ENCODE measurements around the gene PLD2.
"Not testable (repeated sequence)": the region's sequence is repeated elsewhere in the genome, so short reads cannot be mapped to it uniquely, and the experiment has no call there.

The PLD2 gene

DNA sequence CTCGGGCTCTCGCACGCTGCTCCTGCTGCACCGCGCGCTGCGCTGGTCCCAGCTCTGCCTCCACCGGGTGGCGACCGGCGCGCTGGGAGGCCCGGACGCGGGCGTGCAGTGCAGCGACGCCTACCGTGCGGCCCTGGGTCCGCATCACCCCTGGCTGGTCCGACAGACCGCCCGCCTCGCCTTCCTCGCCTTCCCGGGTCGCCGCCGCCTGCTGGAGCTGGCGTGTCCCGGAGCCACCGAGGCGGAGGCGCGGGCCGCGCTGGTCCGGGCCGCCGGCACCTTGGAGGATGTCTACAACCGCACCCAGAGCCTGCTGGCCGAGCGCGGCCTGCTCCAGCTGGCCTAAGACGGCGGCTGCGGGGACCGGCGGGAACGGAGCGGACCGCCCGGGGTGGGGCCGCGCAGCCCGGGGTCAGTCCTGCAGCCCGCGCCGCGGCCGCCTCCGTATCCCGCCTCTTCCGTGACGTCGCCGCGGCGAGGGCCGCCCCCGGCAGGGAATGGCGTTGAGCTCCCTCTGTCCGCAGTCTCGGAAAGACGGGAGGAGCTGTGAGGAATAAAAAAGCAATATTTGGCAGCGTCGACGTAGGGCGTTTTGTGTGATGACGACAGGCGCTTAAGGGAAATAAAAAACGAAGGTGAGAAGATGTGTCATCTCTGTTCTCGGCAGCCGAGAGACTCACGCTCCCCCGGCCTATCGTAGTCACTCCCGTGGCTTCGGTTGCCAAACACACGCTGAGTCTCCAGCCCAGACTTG, 16.8 kb upstream of the PLD2 start:
- peak; percentile 58 for DNase-seq

DNA sequence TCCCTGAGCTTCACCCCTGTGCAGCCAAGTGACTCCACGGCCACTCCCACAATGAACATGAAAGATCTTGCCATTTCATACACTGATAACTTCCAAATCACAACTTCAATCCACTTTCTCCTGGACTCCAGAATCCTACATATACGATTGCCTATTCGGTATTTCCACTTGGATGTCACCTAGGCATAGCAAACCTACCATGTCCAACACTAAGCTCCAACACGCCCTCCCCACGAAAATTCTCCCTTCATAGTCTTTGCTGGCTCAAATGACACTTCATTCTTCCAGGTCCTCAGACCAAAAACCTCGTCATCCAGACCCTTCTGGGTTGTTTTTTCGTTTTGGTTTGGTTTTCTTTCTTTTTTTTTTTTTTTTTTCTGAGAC, 16.3 kb upstream of the PLD2 start:
- DNase-seq, result no peak

DNA sequence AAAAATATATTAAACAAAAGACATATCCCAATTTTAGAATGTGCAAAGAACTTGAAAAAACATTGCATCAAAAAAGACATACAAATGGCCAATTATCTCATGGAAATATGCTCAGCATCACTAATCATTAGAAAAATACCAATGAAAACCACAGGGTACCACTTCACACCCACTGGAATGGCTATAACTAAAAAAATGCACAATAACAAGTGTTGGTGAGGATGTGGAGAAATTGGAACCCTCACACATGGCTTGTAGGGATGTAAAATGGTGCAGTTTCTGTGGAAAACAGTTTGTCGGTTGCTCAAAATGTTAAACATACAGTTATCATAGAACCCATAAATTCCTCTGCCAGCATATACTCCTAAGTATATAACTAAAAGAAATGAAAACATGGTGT, 11.8 kb upstream of the PLD2 start:
- DNase-seq, result no peak

DNA sequence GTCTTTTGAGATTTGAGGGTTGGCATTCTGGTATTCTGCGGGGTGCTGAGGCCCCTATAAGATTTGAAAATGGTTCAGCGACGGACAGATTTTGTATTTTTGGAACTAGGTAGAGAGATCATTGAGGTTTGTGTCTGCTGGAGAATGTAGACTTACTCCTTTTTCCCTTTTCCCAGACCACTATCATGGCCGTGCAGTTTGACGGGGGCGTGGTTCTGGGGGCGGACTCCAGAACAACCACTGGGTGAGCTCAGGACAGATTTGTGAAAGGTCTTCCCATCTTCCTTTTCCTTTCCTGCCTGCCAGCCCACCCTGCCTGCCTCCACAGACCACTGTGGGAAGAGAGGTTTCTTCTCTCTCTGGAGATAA, 10.4 kb upstream of the PLD2 start:
- no peak for DNase-seq

DNA sequence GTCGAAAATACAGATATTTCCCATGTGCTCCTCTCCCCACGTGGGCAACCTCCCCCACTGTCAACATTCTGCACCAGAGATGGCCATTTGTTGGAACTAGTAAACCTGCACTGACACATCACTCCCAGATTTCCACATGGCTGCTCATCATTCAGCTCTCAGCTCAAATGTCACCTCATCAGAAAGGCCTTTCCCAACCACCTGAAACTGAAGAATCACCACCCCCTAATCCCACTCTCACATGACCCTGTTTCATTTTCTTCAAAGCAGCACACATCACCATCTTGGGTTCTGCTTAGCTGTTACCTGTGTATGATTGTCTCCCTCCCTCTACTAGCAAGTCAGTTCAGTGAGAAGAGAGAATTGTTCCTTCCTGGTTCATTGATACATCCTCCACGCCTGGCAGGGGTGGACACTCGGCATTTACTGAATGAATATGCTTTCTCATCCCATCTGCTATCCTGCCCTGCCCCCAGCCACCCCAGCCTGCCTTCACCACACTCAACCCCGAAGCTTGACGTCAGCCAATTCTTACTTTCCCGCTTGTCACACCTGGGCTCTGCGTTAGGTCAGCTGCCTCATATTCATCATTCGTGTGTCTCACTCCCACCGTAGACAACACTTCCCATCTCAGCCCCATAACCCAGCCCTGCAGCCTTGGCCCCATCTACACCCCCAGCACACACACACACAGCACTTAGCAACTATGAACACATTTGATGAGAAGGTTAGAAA, 6.3 kb upstream of the PLD2 start:
- no peak for DNase-seq

DNA sequence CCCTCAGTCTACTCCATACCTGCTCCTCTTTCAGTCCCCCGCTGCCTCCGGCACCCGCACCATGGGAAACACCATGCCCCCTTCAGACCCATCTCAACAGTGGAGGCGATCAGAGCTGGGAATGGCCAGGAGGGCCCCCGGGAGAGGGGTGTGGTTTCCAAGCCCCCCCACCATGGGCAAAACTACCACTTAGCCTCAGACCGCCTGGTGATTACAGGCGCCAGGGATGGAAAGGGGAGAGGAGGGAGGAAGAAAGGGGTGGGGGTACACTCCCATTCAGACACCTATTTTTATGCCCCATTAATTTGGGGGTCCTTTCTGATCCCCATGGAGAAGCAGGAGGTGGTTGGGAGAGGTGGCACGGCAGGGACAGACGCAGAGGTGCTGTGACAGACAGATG, 4.7 kb upstream of the PLD2 start, which contains the start of gene C17orf114:
Gene C17orf114, minus strand, starts transcription at position 101 of the 400 bp plus-strand sequence.
- no peak for DNase-seq

DNA sequence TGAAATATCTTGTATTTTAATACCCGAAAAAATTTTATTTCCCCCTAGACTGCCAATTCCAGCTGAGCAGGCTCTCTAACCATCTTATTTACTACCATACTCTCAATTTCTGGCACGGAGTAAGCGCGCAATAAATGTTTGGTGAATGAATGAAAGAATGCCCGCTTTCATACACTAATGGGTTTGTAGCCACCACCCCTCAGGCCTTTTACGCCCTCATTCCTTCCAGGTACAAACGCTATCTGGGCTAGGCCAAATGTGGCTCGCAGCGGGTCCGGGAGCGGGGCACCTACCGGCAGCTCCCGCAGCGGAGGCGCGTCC, 536 bp upstream of the PLD2 start:
- no peak for DNase-seq

DNA sequence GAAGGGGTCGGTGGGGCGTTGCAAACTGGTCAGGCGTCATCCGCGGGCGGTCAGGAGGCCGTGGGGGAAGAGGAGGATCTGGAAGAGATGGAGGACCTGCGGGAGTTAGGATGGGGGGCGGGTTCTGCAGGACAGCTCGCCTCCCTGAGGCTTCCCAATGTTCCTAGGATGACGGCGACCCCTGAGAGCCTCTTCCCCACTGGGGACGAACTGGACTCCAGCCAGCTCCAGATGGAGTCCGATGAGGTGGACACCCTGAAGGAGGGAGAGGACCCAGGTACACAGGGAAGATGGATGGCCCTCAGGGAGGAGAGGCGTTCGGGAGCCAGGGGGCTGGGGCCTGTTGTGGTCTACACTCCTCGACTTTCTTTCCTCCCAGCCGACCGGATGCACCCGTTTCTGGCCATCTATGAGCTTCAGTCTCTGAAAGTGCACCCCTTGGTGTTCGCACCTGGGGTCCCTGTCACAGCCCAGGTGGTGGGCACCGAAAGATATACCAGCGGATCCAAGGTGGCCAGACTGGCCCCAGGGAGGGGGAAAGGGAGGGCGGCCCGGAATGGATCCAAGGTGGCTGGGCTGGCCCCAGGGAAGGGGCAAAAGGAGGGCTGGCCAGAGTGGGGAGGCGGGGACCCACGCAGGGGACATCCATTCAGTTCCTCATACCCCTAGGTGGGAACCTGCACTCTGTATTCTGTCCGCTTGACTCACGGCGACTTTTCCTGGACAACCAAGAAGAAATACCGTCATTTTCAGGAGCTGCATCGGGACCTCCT, 839 bp downstream of the PLD2 start:
- DNase-seq, result no peak

DNA sequence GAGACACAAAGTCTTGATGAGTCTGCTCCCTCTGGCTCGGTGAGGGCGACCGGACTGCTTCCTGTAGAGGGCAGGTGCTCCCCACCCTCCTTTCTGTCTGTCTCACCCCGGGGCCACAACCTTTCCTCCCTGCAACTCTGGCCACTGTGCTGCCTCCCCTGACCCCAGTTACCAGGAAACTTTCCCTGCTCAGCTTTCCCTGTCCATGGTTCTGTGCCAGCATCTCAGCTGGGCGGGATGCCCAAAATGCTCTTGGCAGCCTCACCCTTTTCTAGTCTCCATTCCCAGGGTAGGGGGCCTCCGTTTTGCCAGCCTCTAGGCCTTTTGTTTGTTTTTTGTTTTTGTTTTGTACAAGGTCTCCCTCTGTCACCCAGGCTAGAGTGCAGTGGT, 1.4 kb downstream of the PLD2 start:
- no peak for DNase-seq

DNA sequence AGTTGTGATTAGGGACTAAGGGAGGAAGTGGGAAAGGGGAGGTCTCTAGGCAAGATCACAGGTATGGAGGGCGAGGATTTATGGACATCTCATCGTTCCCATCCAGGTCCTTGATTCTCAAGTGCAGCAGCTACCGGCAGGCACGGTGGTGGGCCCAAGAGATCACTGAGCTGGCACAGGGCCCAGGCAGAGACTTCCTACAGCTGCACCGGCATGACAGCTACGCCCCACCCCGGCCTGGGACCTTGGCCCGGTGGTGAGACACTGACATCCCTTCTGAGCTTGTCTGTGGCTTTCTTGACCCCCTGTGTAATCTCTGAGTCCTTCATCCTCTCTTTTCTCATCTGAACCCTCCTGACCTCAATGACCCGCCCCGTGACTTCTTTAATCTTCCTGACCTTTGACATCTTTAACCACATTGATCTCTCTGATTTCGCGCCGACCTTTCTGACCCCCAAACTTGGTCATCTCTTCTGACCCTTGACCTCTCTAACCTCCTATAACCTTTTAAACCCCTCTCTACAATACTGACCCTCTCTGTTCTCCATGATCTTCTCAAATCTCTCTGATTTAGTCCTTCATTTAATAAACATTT, 3.8 kb downstream of the PLD2 start:
- no peak for DNase-seq

DNA sequence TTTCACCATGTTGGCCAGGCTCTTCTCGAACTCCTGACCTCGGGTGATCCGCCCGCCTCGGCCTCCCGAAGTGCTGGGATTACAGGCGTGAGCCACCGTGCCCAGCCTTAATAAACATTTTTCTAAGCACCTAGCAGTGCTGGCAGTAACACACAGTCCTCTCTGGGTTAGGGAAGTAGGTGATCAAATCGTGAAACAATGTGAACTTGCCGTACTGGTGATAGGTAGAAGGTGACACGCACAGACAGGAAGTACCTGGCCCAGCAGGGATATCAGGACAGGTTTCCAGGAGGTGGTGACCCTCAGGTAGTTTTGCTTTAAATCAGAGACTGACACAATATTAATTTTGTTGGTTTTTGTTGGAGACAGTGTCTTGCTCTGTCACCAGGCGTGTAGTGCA, 4.5 kb downstream of the PLD2 start:
- DNase-seq, result no peak

DNA sequence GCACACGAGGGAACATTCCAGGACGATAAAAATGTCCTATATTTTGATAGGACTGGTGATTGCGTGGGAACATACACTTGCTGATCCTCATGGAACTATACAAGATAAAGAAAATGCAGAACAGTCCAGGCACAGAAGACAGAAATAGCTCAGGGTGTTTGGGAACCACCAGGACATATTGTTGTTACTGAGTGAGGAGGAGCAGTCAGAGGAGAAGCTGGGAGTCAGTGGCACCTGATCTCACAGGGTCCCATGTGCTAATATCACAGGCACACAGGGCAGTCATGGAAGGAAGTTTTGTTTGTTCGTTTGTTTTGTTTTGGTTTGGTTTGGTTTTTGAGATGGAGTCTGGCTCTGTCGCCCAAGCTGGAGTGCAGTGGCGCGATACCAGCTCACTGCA, 5.7 kb downstream of the PLD2 start:
- no peak for DNase-seq

DNA sequence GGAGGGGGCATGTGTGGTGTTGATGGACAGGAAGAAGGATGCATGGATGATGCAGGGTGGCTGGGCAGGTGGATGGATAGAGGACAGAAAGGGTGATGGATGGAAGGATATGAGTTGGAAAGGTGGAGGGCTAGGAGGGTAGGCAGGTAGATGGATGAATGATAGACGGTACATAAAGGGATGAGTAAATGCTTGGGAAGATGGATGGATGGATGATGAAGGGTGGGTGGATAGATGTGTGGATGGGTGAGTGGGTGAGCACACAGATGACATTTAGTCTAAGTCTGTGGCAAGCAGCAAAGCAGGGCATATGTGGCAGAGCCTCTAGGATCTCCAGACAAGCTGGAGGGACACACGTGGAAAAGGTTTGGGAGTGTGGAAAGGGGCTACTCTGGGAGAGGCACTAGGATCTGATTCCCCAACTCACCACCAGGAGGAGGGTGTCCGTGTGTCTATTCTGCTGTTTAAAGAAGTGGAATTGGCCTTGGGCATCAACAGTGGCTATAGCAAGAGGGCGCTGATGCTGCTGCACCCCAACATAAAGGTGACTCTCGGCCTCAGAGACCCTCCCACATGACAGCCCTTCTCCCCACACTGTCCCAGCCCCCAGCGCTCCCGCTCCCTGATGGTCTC, 8.2 kb downstream of the PLD2 start:
- DNase-seq, result no peak

DNA sequence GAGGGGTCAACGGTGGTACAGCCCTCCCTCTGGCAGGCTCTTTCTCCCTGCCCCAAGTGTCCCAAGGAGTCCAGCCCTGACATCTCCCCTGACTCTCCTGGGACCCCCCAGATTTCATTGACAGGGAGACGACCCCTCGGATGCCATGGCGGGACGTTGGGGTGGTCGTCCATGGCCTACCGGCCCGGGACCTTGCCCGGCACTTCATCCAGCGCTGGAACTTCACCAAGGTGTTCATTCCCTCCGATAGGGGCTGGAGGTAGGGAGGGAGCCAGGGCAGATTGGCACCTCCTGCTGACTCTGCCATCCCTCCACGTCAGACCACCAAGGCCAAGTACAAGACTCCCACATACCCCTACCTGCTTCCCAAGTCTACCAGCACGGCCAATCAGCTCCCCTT, 9.9 kb downstream of the PLD2 start:
- no peak for DNase-seq

DNA sequence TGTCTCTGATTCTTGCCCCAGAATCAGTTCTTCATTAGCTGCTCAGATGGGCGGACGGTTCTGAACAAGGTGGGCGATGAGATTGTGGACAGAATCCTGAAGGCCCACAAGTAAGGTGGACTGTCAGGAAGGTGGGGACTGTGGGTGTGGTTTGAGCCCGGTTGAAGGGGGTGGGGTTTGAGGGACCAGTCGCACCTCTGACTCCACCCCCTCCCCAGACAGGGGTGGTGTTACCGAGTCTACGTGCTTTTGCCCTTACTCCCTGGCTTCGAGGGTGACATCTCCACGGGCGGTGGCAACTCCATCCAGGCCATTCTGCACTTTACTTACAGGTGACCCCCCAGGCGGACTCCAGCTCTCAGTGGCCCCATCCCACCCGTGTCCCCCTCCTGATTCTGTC, 11.3 kb downstream of the PLD2 start:
- DNase-seq, result no peak

DNA sequence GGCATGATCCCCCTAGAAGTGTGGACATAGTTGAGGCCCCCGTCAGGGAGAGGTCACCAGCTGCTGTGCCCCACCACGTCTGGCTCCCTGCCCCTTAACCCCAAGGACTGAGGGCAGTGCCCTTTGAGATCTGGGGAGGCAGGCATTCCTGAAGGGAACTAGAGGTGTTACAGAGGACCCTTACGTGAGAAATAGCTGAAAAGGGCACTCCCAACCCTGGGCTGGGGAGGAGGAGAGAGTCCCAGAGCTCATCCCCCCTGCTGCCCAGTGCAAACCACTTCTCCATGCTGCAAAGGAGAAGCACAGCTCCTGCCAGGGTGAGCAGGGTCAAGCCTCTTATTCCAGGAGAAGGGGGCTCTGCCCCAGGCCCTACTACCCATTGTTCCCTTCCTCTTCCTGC, 15.9 kb downstream of the PLD2 start:
- DNase-seq, result no peak

DNA sequence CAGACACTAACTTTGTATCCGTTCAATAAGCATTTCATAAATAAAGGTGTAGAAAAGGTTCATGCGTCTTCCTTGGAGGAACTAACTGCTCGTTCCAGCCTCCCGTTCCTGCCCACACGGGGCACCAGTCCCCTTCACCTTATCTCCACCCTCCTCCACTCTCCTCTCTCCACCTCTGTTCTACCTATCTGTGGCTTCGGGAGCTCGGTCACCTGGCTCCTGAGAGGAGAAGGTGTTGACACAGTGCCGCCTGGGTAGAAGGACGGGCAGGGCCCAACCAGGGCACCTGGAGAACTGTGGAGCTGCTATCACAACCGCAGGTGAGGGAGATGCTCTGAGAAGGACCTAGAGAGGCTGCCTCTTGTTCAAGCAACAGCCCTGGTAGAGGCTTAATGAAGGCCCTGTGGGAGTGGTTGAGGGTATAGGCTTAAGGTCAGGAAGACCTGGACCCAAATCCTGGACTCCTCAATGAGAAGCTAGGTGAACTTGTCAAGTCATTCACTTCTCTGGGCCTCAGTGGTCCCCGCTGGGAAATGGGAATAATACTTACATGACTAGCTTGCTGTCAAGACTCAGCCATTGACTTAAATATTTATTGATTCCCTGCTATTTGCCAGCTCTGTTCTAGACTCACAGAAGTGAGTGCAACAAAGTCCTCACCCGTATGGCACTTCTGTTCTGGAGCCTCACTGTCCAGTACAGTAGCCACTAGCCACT, 16.6 kb downstream of the PLD2 start:
- DNase-seq, result no peak

DNA sequence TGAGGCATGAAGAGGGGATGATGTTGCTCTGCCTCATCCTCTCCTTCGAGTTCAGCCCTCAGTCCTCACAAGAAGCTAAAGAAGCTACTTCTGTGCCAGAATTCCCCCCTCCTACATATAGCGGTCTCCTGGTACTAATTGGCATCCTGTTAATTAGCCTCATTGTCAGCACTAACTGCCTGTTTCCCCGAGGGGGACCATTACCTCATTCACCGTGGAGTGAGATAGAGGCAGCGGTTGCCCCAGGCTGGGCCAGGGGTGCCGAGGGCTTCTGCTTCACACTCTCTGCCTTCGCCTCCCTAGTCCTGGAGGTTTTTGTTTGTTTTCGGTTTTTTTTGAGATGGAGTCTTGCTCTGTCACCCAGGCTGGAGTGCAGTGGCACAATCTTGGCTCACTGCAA, 20.4 kb downstream of the PLD2 start:
- no peak for DNase-seq

DNA sequence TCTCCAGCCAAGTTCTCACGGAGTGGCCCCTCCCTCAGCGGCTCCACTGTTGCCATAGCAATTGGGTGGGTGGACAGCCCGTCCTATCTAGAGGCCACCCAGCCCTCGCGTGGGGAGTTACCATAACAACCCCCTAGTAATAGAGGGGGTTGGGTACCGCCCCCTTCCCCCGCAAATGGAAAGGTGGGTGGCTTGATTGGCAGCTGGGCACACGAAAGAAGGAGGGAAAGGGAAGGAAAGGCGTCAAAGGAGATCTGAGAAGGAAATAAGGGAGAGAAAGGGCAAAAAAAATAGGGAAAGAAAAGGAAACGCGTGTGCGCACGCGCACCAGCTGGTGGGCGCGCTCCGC, 25.9 kb downstream of the PLD2 start:
- DNase-seq, result not testable (repeated sequence)

DNA sequence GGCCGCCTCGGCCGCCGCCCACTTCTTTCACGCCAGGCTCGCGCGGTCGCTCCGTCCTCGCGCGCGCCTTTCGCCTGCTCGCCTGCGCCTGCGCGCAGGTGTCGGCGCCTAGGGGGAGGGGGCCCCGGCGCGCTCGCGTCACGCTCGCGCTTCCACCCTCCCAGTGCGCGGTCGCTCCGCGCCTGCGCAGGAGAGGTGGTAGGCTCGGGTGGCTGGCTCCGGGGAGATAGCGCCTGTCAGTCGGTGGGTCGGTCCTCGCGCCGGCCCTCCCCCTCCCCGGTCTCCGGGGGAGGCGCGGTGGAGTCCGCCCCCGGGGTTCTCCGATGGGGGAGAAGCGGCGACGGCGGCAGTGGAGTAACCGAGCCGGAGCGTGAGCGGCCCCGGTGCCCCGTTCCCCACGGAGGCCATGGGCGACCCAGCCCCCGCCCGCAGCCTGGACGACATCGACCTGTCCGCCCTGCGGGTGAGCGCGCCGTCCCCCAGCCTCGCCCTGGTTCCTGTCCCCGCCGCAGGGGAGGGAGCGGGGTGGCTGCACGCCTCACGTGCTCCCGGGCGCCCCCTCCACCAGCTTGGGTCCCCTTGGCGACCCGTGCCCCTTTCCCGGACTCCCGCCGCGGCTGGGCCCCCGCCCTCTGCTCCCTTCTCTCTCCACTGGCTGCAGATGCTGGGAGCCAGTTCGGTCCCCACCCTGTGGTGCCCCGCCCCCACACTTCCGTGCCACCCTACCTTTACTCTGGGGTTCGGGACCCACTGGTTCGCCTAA, 26.4 kb downstream of the PLD2 start, which contains the start of gene MINK1:
Gene MINK1, plus strand, starts transcription at position 163 of the 763 bp plus-strand sequence. Its CDS starts 244 bp downstream, at position 407.
- DNase-seq, result peak; percentile 80

DNA sequence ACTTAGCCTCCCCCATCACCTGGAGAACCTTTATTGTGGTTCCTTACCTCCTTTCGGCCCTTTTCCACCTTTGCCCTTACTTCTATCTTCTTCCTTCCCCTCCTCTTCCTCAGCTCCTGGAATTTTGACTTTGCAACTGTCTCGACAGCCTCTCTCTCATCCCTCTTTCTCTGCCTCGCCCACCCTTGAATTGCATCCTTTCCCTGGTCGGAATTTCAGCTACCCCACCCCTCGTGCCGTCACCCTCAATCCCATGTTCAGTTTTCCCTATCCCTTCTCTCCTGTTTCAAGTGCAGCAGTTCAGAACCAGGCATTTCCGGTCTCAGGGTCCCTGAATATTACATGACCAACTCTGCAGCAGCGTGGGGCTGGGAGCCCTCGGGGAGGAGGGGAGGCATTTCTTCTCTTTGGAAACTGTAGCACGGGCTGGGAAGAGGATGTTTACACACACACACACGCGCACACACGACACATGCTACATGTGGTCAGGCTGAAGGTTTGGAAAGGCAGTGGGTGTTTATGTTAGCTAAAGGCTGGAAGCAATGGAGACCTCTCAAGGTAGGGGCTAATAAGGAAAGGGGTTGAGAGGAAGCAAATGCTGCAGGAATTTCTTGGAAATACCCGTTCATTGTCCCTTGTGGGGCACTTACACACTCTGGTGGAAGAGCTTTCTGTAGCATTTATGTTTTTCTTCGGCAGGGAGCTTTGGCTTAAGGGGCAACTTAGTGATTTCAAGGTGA, 27.2 kb downstream of the PLD2 start:
- DNase-seq, result no peak
